Stimulated activated naive CD8-positive, alpha-beta T cell treated with anti-CD3 and anti-CD28 coated beads, Interleukin-15, Interleukin-2, amounts not matched to agents 100 ng/mL and 50 ng/mL, for 24 hours (primary cell): ENCODE data around the gene DGCR6L.
"Not testable (repeated sequence)": the region's sequence is repeated elsewhere in the genome, so short reads cannot be mapped to it uniquely, and the experiment has no call there.

Source experiments
- H3K27ac Mint-ChIP-seq: one replicate; pipeline ENCODE4 v1.8.0; 2021; ENCODE audit warnings: mild to moderate bottlenecking, mixed read lengths
- H3K27me3 Mint-ChIP-seq: one replicate; pipeline ENCODE4 v1.8.0; 2021; ENCODE audit warnings: mixed read lengths
- H3K36me3 Mint-ChIP-seq: one replicate; pipeline ENCODE4 v1.8.0; 2021; ENCODE audit warnings: low read depth, mixed read lengths
- H3K4me1 Mint-ChIP-seq: one replicate; pipeline ENCODE4 v1.8.0; 2021; ENCODE audit warnings: low read depth, mixed read lengths
- H3K4me3 Mint-ChIP-seq: one replicate; pipeline ENCODE4 v1.8.0; 2021; ENCODE audit warnings: mild to moderate bottlenecking, mixed read lengths
- H3K9me3 Mint-ChIP-seq: one replicate; pipeline ENCODE4 v1.8.0; 2021; ENCODE audit warnings: mixed read lengths

Gene DGCR6L

GRCh38 chr22:20269201-20269600 lies 50.7 kb downstream of the DGCR6L start:
- H3K36me3 Mint-ChIP-seq, H3K4me3 Mint-ChIP-seq, H3K27ac Mint-ChIP-seq, H3K4me1 Mint-ChIP-seq, H3K27me3 Mint-ChIP-seq, H3K9me3 Mint-ChIP-seq: not testable (repeated sequence)

GRCh38 chr22:20268279-20269012 lies 51.4 kb downstream of the DGCR6L start, which contains the start of gene RTN4R:
TSS of gene RTN4R (minus strand) at chr22:20268318. CDS start at chr22:20268092, 226 bp downstream.
- Mint-ChIP-seq H3K27ac (no peak within 1 kb of the TSS), H3K4me3 (peak within 1 kb of the TSS; percentile 43), H3K9me3 (no peaks in the 10 kb centered on the region), H3K27me3 (no peaks in the 10 kb centered on the region), H3K36me3 (no peaks in the 10 kb centered on the region), H3K4me1 (peaks cover 5% of the 10 kb centered on the region)

- Mint-ChIP-seq H3K4me1 (peaks cover 5% of the 10 kb centered on the region), H3K27me3 (no peaks in the 10 kb centered on the region), H3K4me3 (peak overlapping the region; percentile 10), H3K36me3 (no peaks in the 10 kb centered on the region), H3K9me3 (no peaks in the 10 kb centered on the region), H3K27ac (no peak overlapping the region)
These were observed 52.2 kb downstream of the DGCR6L start for GRCh38 chr22:20267441-20268278.

- not testable (repeated sequence) for H3K9me3 Mint-ChIP-seq, H3K27ac Mint-ChIP-seq, H3K36me3 Mint-ChIP-seq, H3K27me3 Mint-ChIP-seq, H3K4me1 Mint-ChIP-seq
- peak overlapping the region; percentile 37 for H3K4me3 Mint-ChIP-seq
These were observed 53.0 kb downstream of the DGCR6L start for GRCh38 chr22:20266667-20267440.

GRCh38 chr22:20265772-20266666 lies 53.8 kb downstream of the DGCR6L start:
- H3K27me3 Mint-ChIP-seq, H3K4me3 Mint-ChIP-seq, H3K9me3 Mint-ChIP-seq: not testable (repeated sequence)

GRCh38 chr22:20264614-20265452 lies 55.0 kb downstream of the DGCR6L start:
- no peak overlapping the region for H3K4me3 Mint-ChIP-seq
- H3K36me3 Mint-ChIP-seq: no peaks in the 10 kb centered on the region

More at GRCh38 chr22:20265772-20266666, 53.8 kb downstream of the DGCR6L start:
- not testable (repeated sequence) for H3K36me3 Mint-ChIP-seq, H3K4me1 Mint-ChIP-seq, H3K27ac Mint-ChIP-seq

More at GRCh38 chr22:20264614-20265452, 55.0 kb downstream of the DGCR6L start:
- peaks cover 5% of the 10 kb centered on the region for H3K4me1 Mint-ChIP-seq
- no peaks in the 10 kb centered on the region for H3K27me3 Mint-ChIP-seq
- H3K9me3 Mint-ChIP-seq: no peaks in the 10 kb centered on the region
- H3K27ac Mint-ChIP-seq: no peak overlapping the region
